ENCODE data around the gene SCUBE2. TPM values are rescaled to one million over a fixed set of nuclear protein-coding genes. Genes with fewer than 3 reads are reported as not detected.
A peak's percentile ranks its signal among the peaks of the same experiment; 100 is the strongest.
"Not testable (repeated sequence)": the region's sequence is repeated elsewhere in the genome, so short reads cannot be mapped to it uniquely, and the experiment has no call there.

The SCUBE2 gene
- total RNA-seq, 1 donor from 2014 or later: 0.99 TPM

DNA sequence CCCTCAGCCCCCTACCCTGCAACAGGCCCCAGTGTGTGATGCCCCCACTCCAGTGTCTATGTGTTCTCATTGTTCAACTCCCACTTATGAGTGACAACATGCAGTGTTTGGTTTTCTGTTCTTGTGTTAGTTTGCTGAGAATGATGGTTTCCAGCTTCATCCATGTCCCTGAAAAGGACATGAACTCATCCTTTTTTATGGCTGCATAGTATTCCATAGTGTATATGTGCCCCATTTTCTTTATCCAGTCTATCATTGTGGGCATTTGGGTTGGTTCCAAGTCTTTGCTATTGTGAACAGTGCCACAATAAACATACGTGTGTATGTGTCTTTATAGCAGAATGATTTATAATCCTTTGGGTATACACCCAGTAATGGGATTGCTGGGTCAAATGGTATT lies 81.9 kb downstream of the SCUBE2 start:
- not testable (repeated sequence) for DNase-seq (ENCODE audit: low read depth in 2 of 2)

GRCh38 chr11:9008661-9009060 lies 82.7 kb downstream of the SCUBE2 start:
- no peak for DNase-seq (ENCODE audit: low read depth in 2 of 2)

- no peak for DNase-seq (ENCODE audit: low read depth in 2 of 2)
These were observed 83.3 kb downstream of the SCUBE2 start for GRCh38 chr11:9008011-9008550.

- no peak for DNase-seq (ENCODE audit: low read depth in 2 of 2)
These were observed 86.3 kb downstream of the SCUBE2 start for GRCh38 chr11:9005087-9005486.

DNA sequence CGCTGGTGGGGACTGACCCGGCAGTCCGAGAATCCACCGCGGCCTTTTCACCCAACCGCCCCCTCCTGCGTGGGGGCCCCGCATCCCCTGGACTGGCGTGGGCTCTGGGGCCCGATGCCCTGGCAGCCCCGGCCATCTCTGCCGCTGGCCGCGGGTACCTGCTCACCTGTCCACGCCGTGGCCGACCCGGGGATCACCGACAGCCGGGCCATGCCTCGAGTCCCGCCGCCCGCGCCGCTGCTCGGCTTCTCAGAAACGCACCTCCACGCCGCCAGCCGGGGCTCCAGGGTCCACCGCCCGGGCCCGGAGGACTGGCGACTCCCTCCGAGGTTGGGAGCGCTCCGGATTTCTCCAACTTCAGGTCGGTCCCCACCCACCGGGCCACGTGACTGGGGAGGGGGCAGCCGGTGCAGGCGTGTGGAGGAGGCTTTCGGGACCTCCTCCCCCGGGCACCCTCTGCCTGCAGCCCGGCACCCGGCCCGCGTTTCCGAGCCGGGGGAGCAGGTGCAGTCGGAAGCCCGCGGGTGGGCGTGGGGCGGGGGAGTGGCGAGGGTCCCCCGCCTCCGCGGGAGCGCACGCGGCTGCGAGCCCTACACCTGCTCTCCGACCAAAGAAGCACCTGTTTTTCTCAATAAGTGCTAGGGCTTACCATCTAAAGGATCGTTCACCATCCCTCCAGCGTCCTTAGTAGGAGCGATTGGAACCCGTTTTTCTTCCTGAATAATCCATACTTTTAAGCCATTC lies 87.0 kb downstream of the SCUBE2 start:
- no peak for DNase-seq (ENCODE audit: low read depth in 2 of 2)

- DNase-seq (ENCODE audit: low read depth in 2 of 2): peak; percentile 56 to 68
These were observed 87.7 kb downstream of the SCUBE2 start, which contains the start of gene NRIP3 for GRCh38 chr11:9003573-9004182. Gene NRIP3, minus strand, starts transcription at chr11:9004001. Its CDS starts 66 bp downstream, at chr11:9003935.

- peak in 1 of 2 donors; percentile 6 for DNase-seq (ENCODE audit: low read depth in 2 of 2)
These were observed 88.4 kb downstream of the SCUBE2 start for GRCh38 chr11:9002920-9003572.

GRCh38 chr11:9001736-9002135 lies 89.7 kb downstream of the SCUBE2 start:
- peak in 1 of 2 donors; percentile 94 for DNase-seq (ENCODE audit: low read depth in 2 of 2)

DNA sequence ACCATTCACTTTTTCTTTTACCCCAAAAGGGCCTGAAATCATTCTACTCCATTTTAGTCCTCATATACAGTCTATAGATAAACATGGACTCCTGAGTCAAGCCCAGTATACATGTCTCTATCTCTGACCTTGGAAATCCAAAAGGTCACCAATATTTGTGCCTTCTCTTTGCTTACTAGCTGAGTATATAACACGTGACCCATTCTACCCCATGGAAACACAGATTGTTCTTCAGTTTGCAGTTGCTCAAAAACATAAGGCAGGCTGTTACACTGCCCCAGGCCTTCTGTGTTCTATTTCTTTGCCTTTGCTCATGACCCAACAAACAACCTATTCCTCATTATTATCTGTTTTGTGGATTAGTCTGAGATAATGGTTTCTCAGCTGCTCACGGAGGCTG lies 93.4 kb downstream of the SCUBE2 start:
- DNase-seq (ENCODE audit: low read depth in 2 of 2): no peak

DNA sequence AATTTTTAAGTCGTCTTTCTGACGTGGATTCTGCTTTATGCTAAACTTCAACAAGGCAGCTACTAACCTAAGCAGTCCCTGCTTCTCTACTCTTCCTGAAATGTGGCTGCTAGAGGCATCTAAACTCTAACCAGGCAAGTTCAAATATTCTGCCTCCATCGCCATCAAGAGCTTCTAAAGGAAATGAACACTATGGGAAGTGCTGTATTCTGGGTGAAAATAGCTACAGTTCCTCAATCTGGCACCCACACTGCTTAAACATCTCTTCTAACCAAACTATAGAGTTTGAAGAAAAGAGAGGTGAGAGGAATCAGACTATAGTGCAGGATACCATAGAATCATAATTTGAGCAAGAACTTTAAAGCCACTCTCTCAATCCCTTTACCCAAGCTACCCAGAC lies 93.9 kb downstream of the SCUBE2 start:
- DNase-seq (ENCODE audit: low read depth in 2 of 2): no peak

GRCh38 chr11:8989453-8989852 lies 101.9 kb downstream of the SCUBE2 start:
- peak in 1 of 2 donors; percentile 13 for DNase-seq (ENCODE audit: low read depth in 2 of 2)

GRCh38 chr11:8988329-8989234 lies 102.8 kb downstream of the SCUBE2 start:
- DNase-seq (ENCODE audit: low read depth in 2 of 2): peak in 1 of 2 donors; percentile 29

GRCh38 chr11:8987446-8987845 lies 104.0 kb downstream of the SCUBE2 start:
- DNase-seq (ENCODE audit: low read depth in 2 of 2): no peak

DNA sequence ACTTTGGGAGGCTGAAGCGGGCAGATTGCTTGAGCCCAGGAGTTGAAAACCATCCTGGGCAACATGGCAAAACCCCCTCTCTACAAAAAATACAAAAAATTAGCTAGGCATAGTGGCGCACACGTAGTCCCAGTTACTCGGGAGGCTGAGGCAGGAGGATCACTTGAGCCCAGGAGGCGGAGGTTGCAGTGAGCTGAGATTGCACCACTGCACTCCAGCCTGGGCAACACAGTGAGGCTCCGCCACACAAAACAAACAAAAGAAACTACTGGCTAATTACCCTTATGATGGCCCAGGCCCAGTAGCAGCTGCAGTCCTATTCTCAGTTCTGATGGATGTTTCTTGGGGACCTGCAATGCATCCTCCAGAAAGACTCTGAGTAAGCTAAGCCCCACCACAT lies 104.6 kb downstream of the SCUBE2 start:
- DNase-seq (ENCODE audit: low read depth in 2 of 2): not testable (repeated sequence)

DNA sequence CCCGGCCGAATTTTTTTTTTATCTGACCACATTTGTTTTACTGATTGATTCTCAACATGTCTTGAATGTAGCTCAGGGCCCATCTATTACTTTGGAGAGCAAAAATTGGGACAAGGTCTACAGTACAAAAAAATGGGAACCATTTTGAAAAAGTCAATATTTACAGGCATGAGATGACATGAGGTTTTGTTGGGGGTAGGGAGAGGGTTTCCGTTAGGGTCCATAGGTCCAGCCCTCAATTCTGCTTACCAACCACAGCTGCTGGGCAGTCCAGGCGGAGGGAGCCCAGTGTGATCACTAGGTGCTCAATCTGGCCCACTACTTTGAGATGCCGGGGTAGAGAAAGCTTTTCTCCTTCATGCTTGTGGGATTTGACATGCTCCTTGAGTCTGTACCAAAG lies 105.9 kb downstream of the SCUBE2 start:
- no peak for DNase-seq (ENCODE audit: low read depth in 2 of 2)

- no peak for DNase-seq (ENCODE audit: low read depth in 2 of 2)
These were observed 107.8 kb downstream of the SCUBE2 start for GRCh38 chr11:8983552-8983951.

- DNase-seq (ENCODE audit: low read depth in 2 of 2): no peak
These were observed 110.9 kb downstream of the SCUBE2 start for GRCh38 chr11:8980485-8980884.

- not testable (repeated sequence) for DNase-seq (ENCODE audit: low read depth in 2 of 2)
These were observed 112.0 kb downstream of the SCUBE2 start for GRCh38 chr11:8979365-8979764.

GRCh38 chr11:8973121-8973520 lies 118.3 kb downstream of the SCUBE2 start:
- DNase-seq (ENCODE audit: low read depth in 2 of 2): no peak

GRCh38 chr11:8971924-8972316 lies 119.5 kb downstream of the SCUBE2 start:
- no peak for DNase-seq (ENCODE audit: low read depth in 2 of 2)
